Motor neuron (in vitro differentiated cells): Measurements from ENCODE around the gene PROZ. TPM values are rescaled to one million over a fixed set of nuclear protein-coding genes. Genes with fewer than 3 reads are reported as not detected.

Source experiments
- ATAC-seq, 8 experiments: fragments of 200-7000 bp; cut with Tn5 transposase; replicated peaks in 6 of 8; 2 replicates each; pipeline ENCODE4 v1.8.0; 2021; ENCODE audit warnings: mild to moderate bottlenecking in 8 of 8, moderate library complexity in 8 of 8
- H3K27ac ChIP-seq, 2 donors: fragments of 250-450 bp; sonication (Bioruptor Pico); 2 replicates each; pipeline ENCODE4 v1.9.0; 2021; ENCODE audit warnings: antibody characterized with exemption in 2 of 2, mild to moderate bottlenecking in 2 of 2, moderate library complexity in 1 of 2
- H3K4me1 ChIP-seq, 2 donors: fragments of 250-450 bp; sonication (Bioruptor Pico); replicated peaks in 1 of 2; 2 replicates each; pipeline ENCODE4 v1.6.1; 2021; ENCODE audit warnings: antibody characterized with exemption in 2 of 2, mild to moderate bottlenecking in 2 of 2, moderate library complexity in 1 of 2
- H3K4me3 ChIP-seq, 5 donors: fragments of 250-450 bp; sonication (Bioruptor Pico); 2 replicates each; pipeline ENCODE4 v1.9.0; 2021; ENCODE audit warnings: antibody characterized with exemption in 5 of 5, mild to moderate bottlenecking in 5 of 5, moderate library complexity in 4 of 5
- WGBS, 10 experiments: fragments of 450-650 bp; shearing (Covaris generic); methylation state at CpG; one replicate each; pipeline ENCODE4 v1.0.0; 2022; 5-methylcytosine and 5-hydroxymethylcytosine counted together
- in situ Hi-C, 9 experiments: fragments of 400-800 bp; cut with MboI; loops; one replicate each; pipeline ENCODE4 v1.15.0; 2021; ENCODE audit warnings: low sequenced_read_pairs in 9 of 9, low pct_unique_long_range_greater_than_20kb in 2 of 9; ENCODE audit not compliant: unreplicated experiment in 9 of 9
- total RNA-seq, 8 experiments: library from RNA; unstranded; fragments of 300-600 nt; gene quantifications; 2 replicates each; pipeline versions ENCODE4 v1.2.3 to v1.2.4, GENCODE V29; 2022

PROZ gene
- total RNA-seq, 8 experiments from 2014 or later: 0.05 to 1.1 (median 0.29) TPM; not detected in 1

DNA sequence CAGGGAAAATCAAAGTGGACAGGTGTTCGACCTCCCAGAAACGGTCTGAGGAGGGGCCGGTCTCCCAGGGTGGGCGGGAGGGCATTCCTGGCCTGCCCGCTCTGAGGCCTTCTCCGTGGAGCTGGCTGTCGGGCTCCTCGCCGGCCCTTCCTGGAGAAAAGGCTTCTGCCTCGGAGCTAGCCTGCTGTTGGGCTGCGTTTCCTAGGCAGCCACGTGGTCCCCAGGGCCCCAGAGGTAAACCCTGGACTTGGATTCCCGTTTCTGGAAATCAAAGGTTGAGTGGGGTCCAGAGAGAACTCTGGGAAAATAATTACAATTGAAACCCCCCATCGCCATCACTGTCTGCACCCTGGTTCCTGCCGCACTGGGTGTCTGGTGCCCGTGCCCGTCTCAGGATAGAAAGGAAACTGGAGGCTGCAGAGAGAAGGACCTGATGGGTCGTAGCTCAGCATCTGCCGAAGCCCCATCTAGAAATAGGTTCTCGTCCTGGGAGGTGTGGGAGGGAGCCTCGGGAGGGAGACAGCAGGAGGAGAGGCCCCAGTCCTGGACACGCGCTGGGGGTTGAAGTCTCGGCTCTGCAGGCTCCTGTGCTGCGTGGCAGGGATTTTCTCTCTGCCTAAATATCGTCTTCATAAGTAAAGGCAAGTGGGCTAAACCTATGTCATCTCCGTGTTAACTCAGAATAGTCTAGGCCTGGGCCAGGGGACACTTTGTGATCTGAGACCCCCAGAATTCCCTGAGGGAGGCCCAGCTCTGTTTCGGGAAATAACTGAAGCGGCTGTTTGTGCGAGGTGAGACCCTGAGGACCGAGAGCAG, 7.7 kb upstream of the PROZ start:
- no peak overlapping the region for H3K27ac ChIP-seq
- ATAC-seq: no peak
- H3K4me1 ChIP-seq: peaks cover 3 to 17% of the 10 kb centered on the region in 2 donors
- no peak overlapping the region for H3K4me3 ChIP-seq
- in situ Hi-C loops: no loop called here
- 40 to 90% (median 80%) methylated on average over 1 to 4 of the region's 31 CpGs; no CpG with 5 or more reads in 3 of the 10 experiments for WGBS, 10 experiments

DNA sequence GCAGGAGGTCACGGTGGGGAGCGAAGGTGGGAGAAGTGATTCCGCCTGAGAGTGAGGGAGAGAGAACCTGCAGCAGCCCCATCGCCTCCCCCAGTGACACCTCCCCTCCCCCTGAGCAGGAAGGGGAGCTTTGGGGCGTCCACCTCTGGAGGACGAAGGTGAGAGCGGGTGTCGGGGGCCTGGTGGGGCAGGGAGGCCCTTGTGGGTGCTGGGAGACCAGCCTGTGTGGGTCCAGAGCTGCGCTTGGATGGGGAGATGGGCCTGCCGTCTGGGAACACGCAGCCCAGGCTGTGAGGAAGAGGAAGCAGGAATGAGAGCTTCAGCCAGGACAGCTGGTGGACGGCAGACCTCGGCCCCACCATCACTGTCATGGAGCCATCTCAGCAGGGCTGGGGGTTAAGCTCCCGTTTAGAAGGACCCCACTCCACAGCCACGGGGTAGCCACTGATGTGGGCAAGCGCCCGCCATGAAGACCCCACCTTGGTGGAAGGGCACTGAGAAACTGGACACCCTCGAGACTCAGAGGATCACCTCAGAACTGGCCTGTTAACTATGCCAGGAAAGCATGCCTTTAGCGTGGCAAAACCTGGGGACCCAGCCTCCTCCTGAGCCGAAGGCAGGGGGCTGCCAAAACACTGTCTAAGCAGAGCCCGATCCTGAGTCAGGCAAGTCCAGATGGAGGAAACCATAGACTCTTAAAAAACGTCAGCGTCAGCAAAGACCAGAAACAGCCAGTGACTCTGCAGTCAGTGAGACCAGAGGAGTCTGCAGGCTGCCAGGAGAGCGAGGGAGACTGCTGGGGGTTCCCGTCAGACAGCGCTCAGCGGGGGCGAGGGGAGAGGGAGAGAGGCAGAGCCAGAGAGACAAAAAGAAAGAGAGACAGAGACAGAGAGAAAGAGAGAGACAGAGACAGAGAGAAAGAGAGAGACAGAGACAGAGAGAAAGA, 6.4 kb upstream of the PROZ start:
- in situ Hi-C loops: no loop called here
- ATAC-seq: peak in 4 of 8 experiments; percentile 2 to 41 (median 10)

GRCh38 chr13:113152691-113152983, 5.8 kb upstream of the PROZ start:
- WGBS, 10 experiments: 30 to 100% (median 46%) methylated on average over 1 to 2 of the region's 2 CpGs; no CpG with 5 or more reads in 2 of the 10 experiments
- H3K27ac ChIP-seq: no peak overlapping the region
- no peak overlapping the region for H3K4me3 ChIP-seq
- ATAC-seq: peak in 2 of 8 experiments; percentile 9 to 18
- in situ Hi-C loops: no loop called here
- peaks cover 3 to 17% of the 10 kb centered on the region in 2 donors for H3K4me1 ChIP-seq

More for the DNA sequence above, 6.4 kb upstream of the PROZ start:
- WGBS, 10 experiments: 12 to 78% (median 51%) methylated on average over 2 to 9 of the region's 28 CpGs; no CpG with 5 or more reads in 2 of the 10 experiments
- H3K27ac ChIP-seq: no peak overlapping the region
- H3K4me3 ChIP-seq: no peak overlapping the region
- H3K4me1 ChIP-seq: peaks cover 3 to 17% of the 10 kb centered on the region in 2 donors

DNA sequence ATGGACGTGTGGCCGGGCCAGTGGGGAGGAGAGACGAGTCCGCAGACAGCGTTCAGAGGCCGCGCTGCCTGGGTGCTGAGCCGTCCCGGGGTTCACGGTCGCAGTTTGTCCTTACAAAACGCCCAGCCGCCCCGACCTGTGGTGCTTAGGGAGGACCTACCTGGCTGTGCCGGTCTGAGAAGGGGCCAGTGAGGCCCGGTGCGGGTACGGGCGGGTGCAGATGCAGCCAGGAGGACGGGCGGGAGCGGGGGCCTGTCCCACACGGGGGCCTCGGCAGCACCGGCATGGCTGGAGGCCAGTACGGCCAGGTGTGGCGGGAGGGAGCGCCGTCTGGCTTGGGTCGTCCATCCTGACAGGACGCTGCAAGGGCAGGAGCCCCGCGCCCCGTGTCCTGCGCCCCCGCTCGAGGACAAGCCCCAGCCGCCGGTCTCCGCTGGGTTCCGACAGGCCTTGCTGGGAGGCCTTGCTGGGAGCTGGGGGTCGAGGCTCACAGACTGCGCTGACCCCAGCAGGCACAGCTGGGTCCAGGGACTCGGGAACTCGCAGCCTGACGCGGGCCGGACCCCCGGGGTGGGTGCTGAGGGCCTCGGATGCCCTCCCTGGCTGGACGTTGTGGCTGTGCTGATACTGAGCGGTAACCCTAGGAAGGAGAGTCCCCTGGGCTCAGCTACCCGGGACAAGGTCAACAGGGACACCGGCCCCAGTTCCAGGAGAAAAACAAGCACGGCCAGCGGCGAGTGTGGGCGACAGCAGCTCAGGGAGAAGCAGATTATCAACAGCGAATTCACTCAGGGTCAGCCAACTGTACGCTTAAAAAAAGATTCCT, 5.3 kb upstream of the PROZ start:
- peak overlapping the region; percentile 21 to 36 (median 30) for H3K4me3 ChIP-seq
- peaks cover 3 to 17% of the 10 kb centered on the region in 2 donors for H3K4me1 ChIP-seq
- ATAC-seq: peak; percentile 11 to 74 (median 68)
- in situ Hi-C loops: no loop called here
- 0 to 70% (median 31%) methylated on average over 1 to 12 of the region's 60 CpGs for WGBS, 10 experiments
- H3K27ac ChIP-seq: peak overlapping the region in 1 of 2 donors; percentile 83

GRCh38 chr13:113153810-113154748, 4.4 kb upstream of the PROZ start:
- ATAC-seq: peak; percentile 47 to 82 (median 76)
- in situ Hi-C loops: no loop called here
- Histone ChIP-seq H3K4me3 (peak overlapping the region; percentile 23 to 36 (median 30)), H3K27ac (peak overlapping the region in 1 of 2 donors; percentile 83), H3K4me1 (peaks cover 3 to 17% of the 10 kb centered on the region in 2 donors)
- 0 to 40% (median 20%) methylated on average over 1 of the region's 76 CpGs; no CpG with 5 or more reads in 6 of the 10 experiments for WGBS, 10 experiments

DNA sequence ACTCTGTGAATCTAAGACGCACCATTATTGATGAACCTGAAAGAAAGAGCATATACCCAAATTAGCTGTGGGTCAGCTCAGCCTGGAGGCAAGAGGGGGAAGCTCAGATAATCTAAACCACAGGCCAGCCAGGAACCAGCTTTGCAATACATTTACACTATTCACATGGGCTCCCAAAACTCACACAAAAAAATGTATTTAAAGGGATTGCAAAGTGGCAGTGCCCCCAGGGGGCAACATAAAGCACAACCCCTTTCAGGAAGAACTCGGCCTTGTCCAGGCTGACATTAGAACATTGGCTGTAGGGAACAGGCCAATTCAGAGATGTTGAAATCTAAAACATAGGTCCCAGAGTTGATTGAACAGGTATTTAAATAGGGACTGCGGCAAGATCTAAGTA, 3.2 kb upstream of the PROZ start:
- in situ Hi-C loops: no loop called here
- no peak overlapping the region for H3K4me3 ChIP-seq

GRCh38 chr13:113155982-113156655, 2.3 kb upstream of the PROZ start:
- in situ Hi-C loops: no loop called here
- Histone ChIP-seq H3K4me1 (peaks cover 3 to 18% of the 10 kb centered on the region in 2 donors), H3K27ac (no peak overlapping the region), H3K4me3 (no peak overlapping the region)
- 75 to 100% (median 94%) methylated on average over 1 to 6 of the region's 9 CpGs; no CpG with 5 or more reads in 2 of the 10 experiments for WGBS, 10 experiments
- no peak for ATAC-seq

More for the DNA sequence above, 3.2 kb upstream of the PROZ start:
- H3K27ac ChIP-seq: no peak overlapping the region
- peaks cover 3 to 17% of the 10 kb centered on the region in 2 donors for H3K4me1 ChIP-seq
- ATAC-seq: no peak
- 57 to 100% (median 92%) methylated on average over 1 to 3 of the region's 3 CpGs; no CpG with 5 or more reads in 3 of the 10 experiments for WGBS, 10 experiments

- in situ Hi-C loops: no loop called here
- 48 to 93% (median 74%) methylated on average over 4 to 8 of the region's 12 CpGs; no CpG with 5 or more reads in 4 of the 10 experiments for WGBS, 10 experiments
Observed at GRCh38 chr13:113157206-113157928, 1.1 kb upstream of the PROZ start.

DNA sequence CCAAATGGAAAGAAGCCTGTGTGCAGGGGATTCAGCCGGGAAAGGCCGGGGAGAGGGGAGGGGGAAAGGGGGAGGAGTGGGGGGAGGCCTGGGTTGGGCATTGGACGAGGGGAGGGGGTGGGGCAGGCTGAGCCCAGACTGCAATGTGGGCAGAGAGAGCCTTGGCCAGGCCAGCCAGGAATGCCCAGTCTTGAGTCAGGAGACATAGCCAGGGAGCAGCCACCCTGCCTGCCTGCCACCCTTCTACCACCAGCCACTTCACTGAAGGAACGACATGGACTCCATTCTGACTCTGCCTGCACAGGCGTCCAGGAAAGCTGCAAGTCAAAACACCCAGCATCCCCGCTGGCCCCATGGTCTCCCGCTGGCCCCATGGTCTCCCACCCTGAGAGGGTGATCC, 498 bp downstream of the PROZ start:
- Histone ChIP-seq H3K27ac (no peak overlapping the region), H3K4me3 (no peak overlapping the region), H3K4me1 (peaks cover 6 to 11% of the 10 kb centered on the region in 2 donors)
- ATAC-seq: no peak
- WGBS, 10 experiments: no CpG with 5 or more reads among the region's 7 CpGs
- in situ Hi-C loops: no loop called here

More at GRCh38 chr13:113157206-113157928, 1.1 kb upstream of the PROZ start:
- H3K27ac ChIP-seq: no peak overlapping the region
- ATAC-seq: no peak
- H3K4me1 ChIP-seq: peaks cover 6 to 20% of the 10 kb centered on the region in 2 donors
- H3K4me3 ChIP-seq: no peak overlapping the region

- no peak overlapping the region for H3K4me3 ChIP-seq
- peaks cover 3 to 6% of the 10 kb centered on the region in 2 donors for H3K4me1 ChIP-seq
- in situ Hi-C loops: no loop called here
- H3K27ac ChIP-seq: no peak overlapping the region
- WGBS, 10 experiments: 65 to 80% (median 77%) methylated on average over 1 to 7 of the region's 20 CpGs; no CpG with 5 or more reads in 5 of the 10 experiments
- peak in 3 of 8 experiments; percentile 16 to 19 (median 18) for ATAC-seq
Observed at GRCh38 chr13:113159701-113160100, 1.3 kb downstream of the PROZ start.
